ENCODE data around the gene OCEL1. TPM values are rescaled to one million over a fixed set of nuclear protein-coding genes. Genes with fewer than 3 reads are reported as not detected.

The OCEL1 gene
- total RNA-seq, 4 donors from 2014 or later: 6.7 to 17.7 (median 9.3) TPM

GRCh38 chr19:17200408-17201079 is 25.5 kb upstream of the OCEL1 start:
- DNase-seq (ENCODE audit: low spot score) (no peak), ATAC-seq (ENCODE audit: low FRiP score) (no peak)
- no peak for TF ChIP-seq CTCF (IDR thresholded peaks at IDR 0.05)

- TF ChIP-seq CTCF (IDR thresholded peaks at IDR 0.05): no peak
- no peak for ATAC-seq (ENCODE audit: low FRiP score)
- no peak for DNase-seq (ENCODE audit: low spot score)
Measured at GRCh38 chr19:17202249-17202648, 23.8 kb upstream of the OCEL1 start.

- DNase-seq (ENCODE audit: low spot score) (no peak), ATAC-seq (ENCODE audit: low FRiP score) (no peak)
- TF ChIP-seq CTCF (IDR thresholded peaks at IDR 0.05): no peak
Measured at GRCh38 chr19:17202713-17203112, 23.3 kb upstream of the OCEL1 start.

GRCh38 chr19:17205237-17206140 is 20.5 kb upstream of the OCEL1 start:
- TF ChIP-seq CTCF (IDR thresholded peaks at IDR 0.05): no peak
- DNase-seq (ENCODE audit: low spot score): peak; percentile 49
- ATAC-seq (ENCODE audit: low FRiP score): no peak

GRCh38 chr19:17206736-17207581 is 19.1 kb upstream of the OCEL1 start:
- no peak for DNase-seq (ENCODE audit: low spot score)

More at GRCh38 chr19:17206736-17207581, 19.1 kb upstream of the OCEL1 start:
- no peak for ATAC-seq (ENCODE audit: low FRiP score)
- TF ChIP-seq CTCF (IDR thresholded peaks at IDR 0.05): no peak
